ENCODE measurements around the gene C5orf63.
"Not testable (repeated sequence)": the region's sequence is repeated elsewhere in the genome, so short reads cannot be mapped to it uniquely, and the experiment has no call there.

The C5orf63 gene

DNA sequence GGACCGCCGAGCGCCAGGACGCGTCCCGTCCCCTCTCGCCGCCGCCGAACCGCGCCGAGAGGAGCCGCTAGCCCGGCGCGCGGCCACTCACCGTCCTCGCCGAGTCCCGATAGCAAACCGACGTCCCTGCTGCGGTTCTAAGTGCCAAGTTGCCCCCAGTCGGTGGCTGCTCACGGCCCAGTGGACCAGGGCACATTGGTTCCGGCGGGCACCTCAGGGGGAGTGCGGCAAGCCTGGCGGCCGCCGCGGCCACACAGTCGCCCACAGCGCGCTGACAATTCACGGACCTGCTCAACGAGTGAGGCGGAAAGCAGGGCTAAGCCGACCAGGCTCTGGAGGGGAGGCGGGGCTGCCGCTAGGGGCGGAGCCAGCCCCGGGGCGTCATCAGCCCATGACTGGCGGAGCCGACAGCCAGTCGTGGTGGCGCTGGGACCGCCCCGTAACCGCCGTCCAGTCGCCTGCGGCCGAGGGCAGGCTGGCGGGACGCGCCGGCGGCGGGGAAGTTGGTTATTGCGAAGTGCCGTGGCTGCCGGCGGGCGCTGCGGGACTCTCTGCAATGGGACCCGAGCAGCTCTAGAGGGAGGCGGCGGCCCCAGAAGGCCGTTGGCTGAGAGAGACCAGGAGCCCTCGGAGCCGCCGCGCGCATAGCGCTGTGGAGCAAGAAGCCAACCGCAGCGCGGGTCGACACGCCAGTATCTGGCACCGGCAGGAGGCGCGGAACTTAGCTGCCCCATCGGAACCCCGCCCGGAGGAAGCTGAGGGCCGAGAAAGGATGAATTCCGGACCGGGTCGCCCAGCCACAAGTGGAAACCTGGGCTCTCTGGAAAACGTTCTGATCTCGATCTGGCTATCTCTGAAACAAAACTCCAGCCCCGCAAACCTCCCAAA, 42.8 kb downstream of the C5orf63 start, which contains the start of gene MARCHF3:
Gene MARCHF3 (minus strand): TSS at position 300 of the 888 bp plus-strand sequence. CDS start 112,387 bp downstream, outside the sequence.
- DNase-seq, result peak; percentile 98

DNA sequence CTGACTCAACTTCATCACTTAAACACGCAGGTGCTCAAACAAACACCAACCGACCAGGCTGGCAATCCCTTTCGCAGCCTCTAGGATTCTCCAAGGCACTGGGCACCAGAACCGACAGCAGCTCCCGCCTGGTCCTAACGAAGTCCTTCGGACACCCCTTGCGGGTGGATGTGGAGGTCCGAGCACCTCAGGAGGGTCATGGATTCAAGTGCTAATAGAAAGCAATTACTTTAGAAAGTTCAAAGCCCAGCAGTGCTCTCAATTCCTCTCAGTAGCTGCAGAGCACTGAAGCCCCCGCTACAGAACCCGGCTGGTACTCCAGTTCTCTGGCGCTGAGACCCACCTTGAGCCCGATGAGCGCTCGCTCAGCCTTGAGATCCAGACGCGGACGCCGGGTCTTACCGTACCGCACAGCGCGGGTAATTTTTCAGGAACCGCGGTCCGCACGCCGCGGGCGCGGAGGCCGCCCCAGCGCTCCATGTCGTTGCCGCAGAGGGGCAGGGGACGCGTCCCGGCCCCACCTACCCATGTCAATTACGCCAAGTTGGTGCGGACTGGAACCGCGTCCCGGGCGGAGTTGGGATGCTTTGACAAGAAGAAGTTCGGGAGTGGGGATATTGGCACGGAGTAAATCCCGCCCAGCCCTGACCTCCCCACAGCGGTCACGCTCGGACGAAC, 43.6 kb downstream of the C5orf63 start:
- DNase-seq, result peak; percentile 92

DNA sequence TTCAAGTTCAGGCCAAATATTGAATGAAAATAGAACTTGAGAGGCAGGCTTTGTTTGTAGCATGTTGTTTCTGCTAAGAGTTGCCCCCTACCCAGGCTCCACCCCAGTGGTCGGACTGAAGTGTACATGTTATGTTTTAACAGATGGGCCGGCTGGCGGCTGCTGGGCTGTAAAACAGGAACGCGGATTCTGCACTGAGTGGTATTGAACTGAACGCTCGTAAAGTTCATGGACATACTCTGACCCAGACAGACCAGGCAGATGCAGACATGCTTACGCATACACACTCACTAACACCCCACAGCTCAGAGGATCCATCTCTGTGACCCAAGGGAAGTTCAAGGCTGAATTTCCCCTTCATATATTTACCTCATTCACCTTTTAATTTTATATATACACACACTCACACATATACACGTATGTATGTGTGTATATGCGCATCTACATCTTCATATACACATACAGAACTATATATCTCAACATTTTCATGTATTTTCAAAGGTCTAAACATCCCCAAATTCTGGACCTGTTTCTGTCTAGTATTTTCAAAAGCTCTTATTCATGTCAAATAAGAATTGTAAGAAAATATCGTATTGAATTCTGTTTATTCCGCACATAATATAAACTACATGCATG, 44.4 kb downstream of the C5orf63 start:
- DNase-seq, result peak; percentile 83

DNA sequence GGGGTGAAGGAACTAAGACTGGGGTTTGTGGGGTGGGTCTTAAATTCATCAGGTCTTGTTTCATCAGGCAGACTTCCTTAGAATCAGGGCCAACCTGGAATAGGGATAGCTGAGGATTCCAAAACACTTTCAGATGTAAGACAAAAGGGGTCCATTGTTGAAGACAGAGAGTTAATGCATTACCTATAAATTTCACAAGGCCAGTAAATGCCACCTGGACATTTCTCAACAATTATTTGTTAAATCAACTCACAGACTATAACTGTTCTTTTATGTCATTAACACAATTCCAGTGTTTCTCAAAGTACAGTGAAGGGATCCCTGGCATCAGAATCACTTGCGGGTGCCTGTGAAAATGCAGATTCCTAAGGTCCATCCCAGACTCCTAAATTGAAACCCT, 45.8 kb downstream of the C5orf63 start:
- DNase-seq, result no peak

DNA sequence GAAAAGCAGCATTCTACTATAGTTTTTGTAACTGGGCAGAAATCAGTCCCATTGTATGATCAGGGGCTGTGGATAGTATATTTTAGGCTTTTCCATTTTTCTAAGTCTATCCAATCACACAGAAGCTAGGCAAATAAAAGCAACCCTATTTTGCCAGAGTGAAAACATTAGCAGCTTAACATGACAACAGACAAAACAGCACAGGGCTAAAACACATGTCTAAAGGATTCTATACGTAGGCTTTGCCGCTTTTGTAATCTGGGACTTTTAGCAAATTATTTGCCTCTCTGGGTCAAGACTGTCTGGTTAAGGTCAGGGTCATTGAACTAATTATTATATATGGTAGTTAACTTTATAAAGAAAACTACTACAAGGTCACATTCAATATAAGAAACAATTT, 47.1 kb downstream of the C5orf63 start:
- DNase-seq, result no peak

DNA sequence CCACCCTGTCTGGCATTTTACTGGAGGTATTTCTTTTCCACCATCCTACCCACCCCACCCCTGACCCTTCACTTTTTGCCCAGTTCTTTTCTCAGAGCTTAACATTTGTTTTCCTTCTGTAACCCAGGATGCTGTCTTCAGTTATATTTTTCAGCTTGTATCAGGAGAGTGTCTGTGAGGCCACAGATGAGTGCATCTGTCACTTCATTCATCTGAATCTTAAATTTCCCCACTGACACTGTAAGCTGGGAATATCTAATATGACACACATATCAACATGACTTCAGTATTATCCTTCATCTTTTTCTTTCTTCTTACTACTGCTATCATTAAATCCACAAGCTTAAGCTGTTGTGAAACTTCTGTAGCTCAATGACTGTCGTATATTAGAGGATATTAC, 47.8 kb downstream of the C5orf63 start:
- peak; percentile 63 for DNase-seq

DNA sequence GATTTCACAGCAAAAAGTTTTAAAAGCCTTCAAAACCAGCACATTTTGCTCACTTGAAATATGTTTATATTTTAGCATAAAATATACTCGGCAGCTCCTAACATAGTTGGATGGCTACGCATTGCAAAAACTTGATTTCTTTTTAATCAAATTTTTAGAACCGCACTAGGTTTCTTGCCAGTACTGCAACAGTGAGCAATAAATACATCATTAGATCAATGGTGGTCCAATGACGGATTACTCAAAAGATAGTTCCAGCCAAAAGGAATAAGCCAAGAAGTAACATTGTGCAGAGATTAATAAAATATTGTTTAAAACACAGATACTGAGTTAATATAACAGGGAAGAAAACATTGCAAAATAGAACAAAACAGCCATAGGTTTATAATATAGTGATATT, 48.5 kb downstream of the C5orf63 start:
- no peak for DNase-seq

DNA sequence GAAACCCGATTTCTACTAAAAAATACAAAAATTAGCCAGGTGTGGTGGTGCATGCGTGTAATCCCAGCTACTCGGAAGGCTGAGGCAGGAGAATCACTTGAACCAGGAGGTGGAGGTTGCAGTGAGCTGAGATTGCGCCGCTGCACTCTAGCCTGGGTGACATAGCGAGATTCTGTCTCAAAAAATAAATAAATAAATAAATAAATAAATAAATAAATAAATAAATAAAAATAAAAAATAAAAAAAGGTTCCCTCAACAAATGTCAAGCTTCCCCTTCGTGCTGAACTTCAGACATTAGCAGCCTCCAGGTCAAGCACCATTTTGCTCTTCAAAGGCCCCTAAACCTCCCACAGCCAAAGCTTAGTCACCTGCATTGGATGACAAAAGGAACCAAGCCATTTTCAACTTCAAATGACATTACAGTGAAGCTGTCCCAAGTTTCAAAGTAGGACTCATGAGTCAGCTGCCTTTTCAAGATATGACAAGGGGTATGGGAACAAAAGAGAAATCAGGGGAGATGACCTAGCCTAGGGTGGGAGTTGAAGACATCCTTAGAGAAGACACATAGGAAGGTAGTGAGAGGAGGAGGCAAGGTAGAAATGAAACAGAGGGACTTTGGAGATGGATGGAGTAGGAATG, 49.6 kb downstream of the C5orf63 start:
- not testable (repeated sequence) for DNase-seq

DNA sequence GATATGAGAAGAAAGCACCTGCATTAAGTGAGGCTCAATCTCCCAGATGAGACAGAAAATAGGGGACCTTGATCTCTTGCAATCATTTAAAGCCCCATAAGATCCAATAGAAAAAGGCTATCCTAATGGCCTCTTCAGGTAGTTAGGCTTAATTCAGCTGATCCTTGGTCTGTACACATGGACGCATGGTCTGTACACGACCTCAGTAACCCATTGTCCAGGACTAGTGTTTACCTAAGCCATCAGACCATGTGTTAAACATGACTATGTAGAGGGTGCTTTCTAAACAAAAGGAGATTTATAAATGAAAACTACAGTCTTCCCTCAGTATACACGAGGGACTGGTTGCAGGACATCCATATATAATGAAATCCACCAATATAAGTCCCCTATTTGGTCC, 50.5 kb downstream of the C5orf63 start:
- no peak for DNase-seq

DNA sequence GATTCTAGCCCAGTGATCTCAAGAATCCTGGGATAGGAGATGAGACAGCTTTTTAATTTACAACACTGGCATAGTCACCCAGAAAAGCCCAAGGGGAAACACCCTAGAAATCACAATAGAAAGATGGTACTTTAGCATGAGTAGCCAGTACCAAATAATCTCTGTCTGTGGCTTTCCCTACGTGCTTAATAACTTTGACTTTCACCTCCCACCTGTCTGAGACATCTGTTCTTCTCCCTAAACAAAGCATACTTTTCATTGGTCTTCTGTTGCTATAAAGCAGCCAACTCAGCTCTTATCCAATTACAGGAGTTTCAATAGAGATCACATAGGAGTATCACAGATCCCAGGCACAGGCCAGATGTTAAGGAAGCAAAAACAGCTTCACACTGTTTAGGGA, 53.4 kb downstream of the C5orf63 start:
- no peak for DNase-seq

DNA sequence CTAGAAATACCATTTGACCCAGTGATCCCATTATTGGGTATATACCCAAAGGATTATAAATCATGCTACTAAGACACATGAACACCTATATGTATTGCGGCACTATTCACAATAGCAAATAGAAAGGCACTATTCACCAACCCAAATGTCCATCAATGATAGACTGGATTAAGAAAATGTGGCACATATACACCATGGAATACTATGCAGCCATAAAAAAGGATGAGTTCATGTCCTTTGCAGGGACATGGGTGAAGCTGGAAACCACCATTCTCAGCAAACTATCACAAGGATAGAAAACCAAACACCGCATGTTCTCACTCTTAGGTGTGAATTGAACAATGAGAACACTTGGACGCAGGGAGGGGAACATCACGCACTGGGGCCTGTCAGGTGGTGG, 56.6 kb downstream of the C5orf63 start:
- not testable (repeated sequence) for DNase-seq

DNA sequence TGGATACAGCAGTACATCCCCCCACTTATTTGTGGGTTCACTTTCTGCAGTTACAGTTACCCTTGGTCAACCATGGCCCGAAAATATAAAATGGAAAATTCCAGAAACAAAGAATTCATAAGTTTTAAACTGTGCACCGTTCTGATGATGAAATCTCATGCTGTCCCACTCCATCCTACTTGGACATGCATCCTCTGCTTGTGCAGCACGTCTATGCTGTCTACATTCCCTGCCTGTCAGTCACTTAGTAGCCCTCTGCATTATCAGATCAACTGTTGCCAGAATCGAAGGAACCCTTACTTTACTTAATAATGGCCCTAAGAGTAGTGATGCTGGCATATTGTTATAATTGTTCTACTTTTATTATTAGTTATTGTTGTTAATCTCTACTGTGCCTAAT, 57.6 kb downstream of the C5orf63 start:
- no peak for DNase-seq

DNA sequence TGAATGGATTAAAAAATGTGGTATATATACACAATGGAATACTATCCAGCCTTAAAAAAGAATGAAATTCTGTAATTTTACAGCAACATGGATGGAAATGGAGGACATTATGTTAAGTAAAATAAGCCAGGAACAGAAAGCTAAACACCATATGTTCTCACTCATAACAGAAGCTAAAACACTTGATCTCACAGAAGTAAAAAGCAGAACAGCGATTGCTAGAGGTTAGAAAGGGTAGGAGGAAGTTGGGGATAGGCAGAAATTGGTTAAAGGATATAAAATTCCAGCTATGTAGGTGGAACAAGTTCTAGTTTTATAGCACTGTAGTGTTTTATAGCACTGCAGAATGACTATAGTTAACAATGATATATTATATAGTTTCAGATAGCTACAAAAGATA, 58.7 kb downstream of the C5orf63 start:
- DNase-seq, result no peak

DNA sequence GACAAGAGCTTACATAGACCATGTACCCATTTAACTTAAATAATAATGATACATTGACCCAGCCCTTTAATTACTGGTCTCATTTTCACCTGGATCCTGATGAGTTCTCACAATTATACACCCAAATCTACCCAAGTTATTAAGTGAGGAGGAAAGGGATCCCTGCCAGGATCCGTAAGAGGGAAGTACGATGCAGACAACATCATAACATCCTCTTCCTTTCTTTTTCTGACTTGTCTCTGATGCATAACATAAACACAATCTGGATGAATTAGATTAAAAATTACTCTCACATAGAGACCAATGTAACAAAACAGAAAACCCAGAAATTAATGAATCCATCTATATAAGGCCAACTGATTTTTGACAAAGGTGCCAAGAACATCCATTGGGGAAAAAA, 59.9 kb downstream of the C5orf63 start:
- no peak for DNase-seq

DNA sequence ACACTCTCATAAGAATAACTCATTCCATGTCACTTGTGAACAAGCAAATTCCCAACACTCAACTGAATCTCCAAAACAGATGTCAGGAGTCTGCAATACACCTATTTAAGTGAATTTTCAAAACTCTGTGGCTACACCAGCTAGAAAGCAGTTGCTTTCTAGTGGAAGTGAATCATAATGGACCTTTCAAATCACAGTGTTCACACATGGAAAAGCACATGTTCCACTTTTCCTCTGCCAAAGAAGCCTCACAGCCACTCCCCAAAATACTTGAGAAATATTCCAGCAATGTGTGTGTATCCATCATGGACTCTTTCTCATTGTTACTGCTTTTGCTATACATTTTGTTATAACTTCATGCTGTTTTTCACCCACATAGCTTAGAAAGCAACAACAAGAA, 60.4 kb downstream of the C5orf63 start:
- DNase-seq, result peak; percentile 31

DNA sequence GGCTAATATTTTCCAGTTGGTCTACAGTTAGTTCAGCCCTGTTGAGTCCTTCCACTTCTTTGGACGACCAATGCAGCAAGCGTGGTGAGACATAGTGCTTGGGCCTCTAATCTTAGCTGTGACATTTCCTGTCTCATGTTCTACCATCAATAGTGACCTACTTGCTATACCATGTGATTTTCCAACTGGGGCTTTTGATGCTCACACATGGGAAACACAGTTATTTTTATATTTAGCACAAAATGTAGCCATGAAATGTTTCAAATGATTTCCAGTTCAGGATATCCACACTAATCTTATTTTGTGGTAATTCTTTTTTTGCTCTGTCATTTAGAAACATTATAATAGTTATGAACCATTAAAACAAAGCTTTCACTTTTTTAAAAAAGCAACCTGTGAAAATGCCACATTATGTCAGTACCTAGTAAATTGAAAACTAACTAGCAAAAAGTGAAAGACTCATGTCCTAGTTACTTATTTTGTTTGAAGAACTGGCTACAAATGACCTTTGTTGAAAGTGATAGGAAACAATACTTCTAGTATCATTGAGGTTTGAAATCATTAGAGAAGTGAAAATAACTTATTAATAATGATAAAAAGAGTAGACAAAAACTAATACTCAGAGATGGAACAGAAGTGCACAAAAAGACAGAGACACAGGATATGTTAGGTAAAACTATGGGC, 61.2 kb downstream of the C5orf63 start:
- no peak for DNase-seq

DNA sequence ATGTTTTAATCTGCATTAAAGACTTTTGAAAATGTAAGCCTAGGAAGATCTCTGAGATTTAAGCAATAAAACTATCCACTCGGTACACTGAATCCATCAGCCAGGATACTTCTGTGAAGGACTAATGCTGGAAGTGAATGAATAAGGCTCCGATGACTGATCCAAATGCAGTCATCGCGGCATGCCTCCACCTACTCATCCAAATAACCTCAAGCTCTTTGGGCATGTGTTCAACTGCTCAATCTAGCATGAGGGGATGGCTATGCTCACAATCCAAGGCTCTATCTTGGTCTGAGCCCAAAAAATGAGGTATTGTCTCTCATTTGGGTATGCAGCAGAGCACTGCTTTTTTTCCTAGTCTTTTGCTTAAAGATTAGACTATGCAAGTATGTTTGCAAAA, 62.1 kb downstream of the C5orf63 start:
- DNase-seq, result no peak

DNA sequence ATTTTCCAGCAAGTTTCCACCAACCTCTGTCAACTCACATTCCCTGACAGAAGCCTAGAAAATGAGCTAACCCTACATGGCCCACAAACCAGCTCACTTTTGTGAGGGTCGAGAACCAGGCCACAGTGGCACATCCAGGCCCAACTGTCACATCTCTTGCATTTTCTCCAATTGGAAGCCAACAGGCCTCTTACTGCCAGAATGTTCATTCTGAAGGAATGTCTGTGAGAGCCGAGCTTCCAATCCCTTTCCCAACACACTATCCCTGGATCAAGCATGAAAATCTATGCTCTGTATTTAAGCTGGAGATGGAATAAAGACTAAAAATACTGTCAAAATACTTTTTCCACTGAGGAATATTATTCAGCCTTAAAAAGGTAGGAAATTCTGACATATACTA, 62.9 kb downstream of the C5orf63 start:
- DNase-seq, result no peak

DNA sequence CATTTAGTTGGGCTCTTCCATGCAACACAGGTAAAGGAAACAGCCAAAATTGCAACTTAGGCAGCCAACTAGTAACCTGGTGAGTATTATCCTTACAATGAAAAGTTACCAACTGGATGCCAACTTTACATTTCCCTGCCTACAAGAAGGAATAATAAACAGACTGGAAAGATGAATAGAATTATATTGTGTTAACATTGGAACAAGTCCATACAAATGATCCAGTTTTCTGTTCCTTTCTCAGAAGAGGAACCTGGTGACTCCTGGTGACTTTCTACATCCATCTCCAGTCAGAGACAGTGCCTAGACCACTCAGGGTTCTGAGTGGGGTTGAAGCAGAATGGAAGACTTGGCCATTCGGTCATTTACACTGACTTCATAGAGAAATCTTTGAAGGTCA, 63.5 kb downstream of the C5orf63 start:
- no peak for DNase-seq

DNA sequence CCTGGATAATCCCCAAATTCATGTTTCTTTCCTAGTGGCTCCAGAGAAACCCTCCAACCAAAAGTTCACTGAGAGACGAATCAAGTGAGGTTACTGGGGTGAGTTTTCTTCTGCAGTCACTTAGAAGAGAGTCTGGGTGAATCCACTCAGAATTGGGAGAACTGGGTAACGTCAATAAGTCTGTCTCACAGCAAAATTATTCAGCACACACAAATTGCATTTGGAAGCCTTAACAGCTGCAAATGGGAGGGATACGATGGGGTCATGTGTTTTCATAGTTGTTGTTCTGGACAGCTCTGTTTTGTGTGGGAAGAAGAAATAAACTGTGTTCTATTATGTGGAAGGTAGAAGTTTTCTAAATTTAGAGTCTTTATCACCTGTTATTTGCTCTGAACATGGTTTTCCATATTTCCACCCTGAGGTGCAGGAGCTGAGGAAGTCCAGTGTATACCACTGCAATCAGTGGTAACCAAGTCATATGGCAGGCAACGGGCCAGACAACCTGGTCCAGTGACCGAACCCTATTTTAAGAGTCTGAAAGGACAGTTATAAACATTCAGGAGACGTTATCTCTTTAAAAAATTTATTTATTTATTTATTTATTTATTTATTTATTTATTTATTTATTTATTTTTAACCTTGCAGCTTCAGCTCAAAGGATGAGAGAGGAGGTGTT, 64.9 kb downstream of the C5orf63 start:
- no peak for DNase-seq

DNA sequence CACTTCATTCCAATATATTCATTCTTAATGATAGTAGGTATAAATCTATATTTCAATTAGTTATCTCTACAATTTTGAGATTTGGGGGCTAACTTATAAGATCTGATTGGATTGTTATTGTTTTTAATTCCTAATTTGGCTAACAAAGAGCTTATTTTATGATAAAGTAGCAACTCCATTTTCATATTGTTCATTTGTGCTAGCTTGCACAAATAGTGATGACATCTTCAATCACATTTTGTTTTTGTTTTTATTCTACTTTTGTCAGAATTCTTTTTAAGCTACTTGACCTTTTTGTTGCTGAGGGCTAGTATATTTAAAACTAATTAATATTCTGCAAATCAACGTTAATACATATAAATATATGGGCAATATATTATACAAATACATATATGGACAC, 65.8 kb downstream of the C5orf63 start:
- DNase-seq, result no peak

DNA sequence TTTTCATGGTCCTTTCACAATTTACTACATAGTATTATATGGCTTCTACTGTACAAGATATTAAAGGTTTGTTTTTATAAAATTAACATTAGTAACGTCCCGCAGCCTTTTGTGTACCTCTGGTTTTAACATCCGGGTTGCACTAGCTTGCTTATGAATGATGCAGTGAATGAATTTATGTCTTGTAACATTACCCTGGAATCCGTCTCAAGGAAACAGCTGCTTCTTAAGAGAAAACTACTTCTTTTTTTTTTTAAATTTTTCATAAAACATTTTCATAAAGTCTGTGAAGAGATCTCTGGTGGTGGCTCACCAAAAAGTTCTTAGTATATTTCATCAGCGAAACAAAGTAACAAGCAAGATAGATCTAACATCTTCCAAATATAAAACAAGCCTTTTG, 66.6 kb downstream of the C5orf63 start:
- DNase-seq, result no peak
